ENCODE data around the gene HS3ST5. TPM values are rescaled to one million over a fixed set of nuclear protein-coding genes. Genes with fewer than 3 reads are reported as not detected.

Gene HS3ST5, protein sequence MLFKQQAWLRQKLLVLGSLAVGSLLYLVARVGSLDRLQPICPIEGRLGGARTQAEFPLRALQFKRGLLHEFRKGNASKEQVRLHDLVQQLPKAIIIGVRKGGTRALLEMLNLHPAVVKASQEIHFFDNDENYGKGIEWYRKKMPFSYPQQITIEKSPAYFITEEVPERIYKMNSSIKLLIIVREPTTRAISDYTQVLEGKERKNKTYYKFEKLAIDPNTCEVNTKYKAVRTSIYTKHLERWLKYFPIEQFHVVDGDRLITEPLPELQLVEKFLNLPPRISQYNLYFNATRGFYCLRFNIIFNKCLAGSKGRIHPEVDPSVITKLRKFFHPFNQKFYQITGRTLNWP
- total RNA-seq: not detected

DNA sequence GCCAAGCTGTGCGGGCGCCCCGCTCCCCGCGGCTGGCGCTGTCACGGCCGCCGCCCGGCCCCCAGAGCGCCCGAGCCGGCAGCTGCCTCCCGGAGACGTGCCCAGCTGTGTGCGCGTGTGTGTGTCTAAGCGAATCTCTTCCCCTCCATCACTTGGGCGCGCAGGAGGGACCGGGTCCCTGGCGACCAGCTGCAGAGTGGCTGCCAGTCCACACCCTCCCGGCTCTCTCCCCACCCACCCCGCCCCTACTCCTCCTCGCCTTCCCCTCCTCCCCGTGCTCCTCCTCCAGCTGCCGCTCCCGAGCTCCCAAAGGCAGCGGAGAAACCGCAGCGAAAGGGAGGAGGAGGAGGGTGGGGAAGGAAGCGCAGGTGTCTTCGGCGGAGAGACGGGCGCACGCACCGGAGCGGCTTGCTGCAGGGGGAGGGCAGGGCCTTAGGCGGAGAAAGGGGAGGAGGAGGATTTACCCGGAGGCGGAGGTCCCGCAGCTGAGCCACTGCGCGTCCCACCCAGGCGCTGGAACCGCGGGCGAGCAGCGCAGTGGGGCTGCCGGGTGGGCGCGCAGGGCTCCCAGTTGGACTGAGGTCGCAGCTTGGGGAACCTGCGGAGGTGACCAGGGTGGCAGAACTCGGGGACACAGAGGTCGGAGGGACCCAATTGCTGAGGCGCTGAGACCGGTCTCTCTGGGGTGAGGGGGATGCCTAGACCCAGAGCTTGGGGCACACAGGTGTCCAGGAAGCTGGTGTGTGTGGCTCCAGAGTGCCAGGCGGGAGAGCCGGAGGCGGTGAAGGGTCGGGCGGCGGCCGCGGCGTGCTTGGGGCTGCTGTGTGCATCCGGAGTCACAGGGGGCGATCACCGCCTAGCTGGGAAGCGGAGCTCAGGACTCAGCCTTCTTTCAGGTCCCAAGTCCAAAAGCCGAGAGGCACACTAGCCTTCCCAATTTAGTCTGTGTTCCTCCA, at the start of gene HS3ST5:
TSS of gene HS3ST5 (minus strand) at position 198 of the 956 bp plus-strand sequence. CDS start 280,178 bp downstream, outside the sequence.
- no peaks in the 10 kb centered on the region for H3K4me1 Mint-ChIP-seq (ENCODE audit: low read depth)
- ATAC-seq (no peak), DNase-seq (peak; percentile 12)
- no peaks in the 10 kb centered on the region for H3K9me3 Mint-ChIP-seq
- H3K36me3 Mint-ChIP-seq (ENCODE audit: low read depth): no peaks in the 10 kb centered on the region
- CTCF ChIA-PET: no interaction called here
- intact Hi-C loops (cut with micrococcal nuclease): no loop called here
- POLR2A ChIA-PET: no interaction called here
- H3K27ac Mint-ChIP-seq: no peak within 1 kb of the TSS
- no peak within 1 kb of the TSS for H3K4me3 Mint-ChIP-seq
- H3K27me3 Mint-ChIP-seq: peaks cover 30% of the 10 kb centered on the region
- TF ChIP-seq, protein P1, sequence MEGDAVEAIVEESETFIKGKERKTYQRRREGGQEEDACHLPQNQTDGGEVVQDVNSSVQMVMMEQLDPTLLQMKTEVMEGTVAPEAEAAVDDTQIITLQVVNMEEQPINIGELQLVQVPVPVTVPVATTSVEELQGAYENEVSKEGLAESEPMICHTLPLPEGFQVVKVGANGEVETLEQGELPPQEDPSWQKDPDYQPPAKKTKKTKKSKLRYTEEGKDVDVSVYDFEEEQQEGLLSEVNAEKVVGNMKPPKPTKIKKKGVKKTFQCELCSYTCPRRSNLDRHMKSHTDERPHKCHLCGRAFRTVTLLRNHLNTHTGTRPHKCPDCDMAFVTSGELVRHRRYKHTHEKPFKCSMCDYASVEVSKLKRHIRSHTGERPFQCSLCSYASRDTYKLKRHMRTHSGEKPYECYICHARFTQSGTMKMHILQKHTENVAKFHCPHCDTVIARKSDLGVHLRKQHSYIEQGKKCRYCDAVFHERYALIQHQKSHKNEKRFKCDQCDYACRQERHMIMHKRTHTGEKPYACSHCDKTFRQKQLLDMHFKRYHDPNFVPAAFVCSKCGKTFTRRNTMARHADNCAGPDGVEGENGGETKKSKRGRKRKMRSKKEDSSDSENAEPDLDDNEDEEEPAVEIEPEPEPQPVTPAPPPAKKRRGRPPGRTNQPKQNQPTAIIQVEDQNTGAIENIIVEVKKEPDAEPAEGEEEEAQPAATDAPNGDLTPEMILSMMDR (IDR thresholded peaks at IDR 0.05): no peak

DNA sequence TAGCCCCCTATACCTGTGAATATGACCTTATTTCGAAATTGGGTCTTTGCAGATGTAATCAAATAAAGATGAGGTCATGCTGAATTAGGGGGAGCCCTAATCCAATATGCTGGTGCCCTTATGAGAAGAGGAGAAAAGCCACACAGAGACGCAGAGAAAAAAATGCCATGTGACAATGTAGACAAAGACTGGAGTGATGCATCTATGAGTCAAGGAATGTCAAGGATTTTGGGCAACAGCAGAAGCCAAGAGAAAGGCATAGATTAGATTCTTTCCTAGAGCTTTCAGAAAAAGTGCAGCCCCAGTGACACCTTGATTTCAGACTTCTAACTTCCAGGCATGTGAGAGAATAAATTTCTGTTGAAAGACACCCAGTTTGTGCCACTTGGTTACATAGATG, 47.4 kb upstream of the HS3ST5 start:
- CTCF ChIA-PET: no interaction called here
- no peaks in the 10 kb centered on the region for H3K4me1 Mint-ChIP-seq (ENCODE audit: low read depth)
- H3K27ac Mint-ChIP-seq: no peak overlapping the region

DNA sequence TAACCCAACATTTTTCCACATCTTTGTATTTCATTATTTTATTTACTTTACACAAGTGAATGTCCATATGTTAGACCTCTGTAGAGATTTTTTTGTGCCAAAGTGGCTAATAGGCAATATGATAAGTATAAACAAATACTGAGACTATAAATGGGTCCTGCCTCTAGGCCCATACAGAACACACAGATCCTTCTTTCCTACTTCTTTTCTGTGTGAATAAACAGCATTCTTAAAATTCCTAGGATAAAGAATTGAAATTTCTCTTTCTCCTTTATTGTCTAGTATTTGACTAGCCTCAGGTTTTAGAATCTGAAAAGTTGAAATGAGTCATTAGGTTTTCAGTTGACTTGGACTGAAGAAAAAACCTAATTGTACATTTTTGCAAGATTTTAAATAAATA, 46.3 kb upstream of the HS3ST5 start:
- no peaks in the 10 kb centered on the region for H3K4me1 Mint-ChIP-seq (ENCODE audit: low read depth)
- ATAC-seq: no peak
- no peak overlapping the region for H3K4me3 Mint-ChIP-seq
- no peak overlapping the region for H3K27ac Mint-ChIP-seq
- no peak for DNase-seq
- no peaks in the 10 kb centered on the region for H3K9me3 Mint-ChIP-seq
- ChIA-PET POLR2A (no interaction called here), CTCF (no interaction called here)
- no peaks in the 10 kb centered on the region for H3K36me3 Mint-ChIP-seq (ENCODE audit: low read depth)
- H3K27me3 Mint-ChIP-seq: no peaks in the 10 kb centered on the region
- intact Hi-C loops (cut with micrococcal nuclease): no loop called here
- TF ChIP-seq, protein P1 (IDR thresholded peaks at IDR 0.05): no peak

More for the DNA sequence above, 47.4 kb upstream of the HS3ST5 start:
- POLR2A ChIA-PET: no interaction called here
- TF ChIP-seq, protein P1 (IDR thresholded peaks at IDR 0.05): no peak
- Mint-ChIP-seq H3K27me3 (no peaks in the 10 kb centered on the region), H3K36me3 (ENCODE audit: low read depth) (no peaks in the 10 kb centered on the region), H3K4me3 (no peak overlapping the region), H3K9me3 (no peaks in the 10 kb centered on the region)
- DNase-seq (no peak), ATAC-seq (no peak)
- intact Hi-C loops (cut with micrococcal nuclease): no loop called here

DNA sequence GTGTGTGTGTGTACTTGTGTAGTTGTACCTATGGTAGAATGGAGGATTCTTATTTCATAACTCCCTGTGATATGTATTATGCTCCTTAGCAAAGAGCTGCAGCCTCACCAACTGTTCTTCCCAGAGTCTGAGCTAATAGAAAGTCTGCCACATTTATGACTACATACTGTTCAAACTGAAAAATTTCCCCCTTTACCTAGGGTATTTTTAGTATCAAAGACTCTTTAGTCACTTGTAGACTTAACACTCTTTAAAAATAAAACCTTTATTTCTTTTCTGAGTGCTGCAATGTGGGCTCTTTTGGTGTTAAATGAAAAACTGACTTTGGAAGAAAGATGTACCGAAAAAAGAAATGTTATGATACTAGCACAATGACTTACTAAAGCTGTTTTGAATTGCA, 39.6 kb upstream of the HS3ST5 start:
- Mint-ChIP-seq H3K9me3 (no peaks in the 10 kb centered on the region), H3K27ac (no peak overlapping the region), H3K4me1 (ENCODE audit: low read depth) (no peaks in the 10 kb centered on the region), H3K36me3 (ENCODE audit: low read depth) (no peaks in the 10 kb centered on the region), H3K27me3 (no peaks in the 10 kb centered on the region), H3K4me3 (no peak overlapping the region)
- POLR2A ChIA-PET: no interaction called here
- DNase-seq (no peak), ATAC-seq (no peak)
- intact Hi-C loops (cut with micrococcal nuclease): no loop called here
- CTCF ChIA-PET: no interaction called here
- TF ChIP-seq, protein P1 (IDR thresholded peaks at IDR 0.05): no peak

DNA sequence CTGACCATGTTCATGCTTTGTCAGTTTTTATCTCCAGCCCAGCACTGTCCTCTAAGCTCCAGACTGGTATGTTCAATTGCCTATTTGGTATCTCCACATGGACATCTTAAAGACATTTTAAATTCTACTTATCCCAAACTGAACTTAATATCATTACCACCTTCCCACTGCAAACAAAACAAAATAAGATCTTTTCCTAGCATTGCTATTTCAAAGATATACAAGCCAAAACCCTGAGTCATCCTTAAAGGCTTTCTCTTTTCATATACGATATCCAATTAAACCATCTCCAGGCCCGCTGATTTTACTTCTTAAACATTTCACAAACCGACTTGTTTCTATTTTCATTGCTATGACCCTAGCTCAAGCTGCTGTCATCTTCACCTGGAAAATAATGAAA, 35.1 kb upstream of the HS3ST5 start:
- H3K4me3 Mint-ChIP-seq: no peak overlapping the region
- ChIA-PET CTCF (no interaction called here), POLR2A (no interaction called here)
- intact Hi-C loops (cut with micrococcal nuclease): no loop called here
- ATAC-seq (no peak), DNase-seq (no peak)
- TF ChIP-seq, protein P1 (IDR thresholded peaks at IDR 0.05): no peak
- H3K36me3 Mint-ChIP-seq (ENCODE audit: low read depth): no peaks in the 10 kb centered on the region
- no peaks in the 10 kb centered on the region for H3K27me3 Mint-ChIP-seq
- no peaks in the 10 kb centered on the region for H3K9me3 Mint-ChIP-seq
- H3K4me1 Mint-ChIP-seq (ENCODE audit: low read depth): no peaks in the 10 kb centered on the region
- H3K27ac Mint-ChIP-seq: no peak overlapping the region

Measured in activated CD8-positive, alpha-beta T cell treated with anti-CD3 and anti-CD28 coated beads for 36 hours (primary cell).